HepG2 (cell line): Measurements from ENCODE around the gene BICDL2. TPM values are rescaled to one million over a fixed set of nuclear protein-coding genes. Genes with fewer than 3 reads are reported as not detected.
A peak's percentile ranks its signal among the peaks of the same experiment; 100 is the strongest.

Source experiments
- ARHGAP35 ChIP-seq: sonication (generic); formaldehyde crosslinking; IDR thresholded peaks from 2 replicates; pipeline ENCODE4 v1.9.0; 2022; ENCODE audit warnings: mild to moderate bottlenecking, inconsistent platforms, moderate library complexity, missing genetic modification reagents, borderline replicate concordance
- ATF7 ChIP-seq, 2 experiments: fragments of 450-650 bp in 1 of 2; sonication (generic) in 1 of 2; formaldehyde crosslinking in 1 of 2; IDR thresholded peaks; 2 replicates each; pipeline versions ENCODE4 v1.4.0 to v1.6.1; 2016 to 2020; ENCODE audit warnings: antibody characterized with exemption in 1 of 2, mild to moderate bottlenecking in 1 of 2, missing genetic modification reagents in 1 of 2
- CHD2 ChIP-seq: IDR thresholded peaks from 2 replicates; pipeline ENCODE4 v1.6.1; 2011; ENCODE audit warnings: low read depth, low read length, improper control_type of control experiment
- FOXP1 ChIP-seq, 2 experiments: fragments of 450-650 bp in 1 of 2; IDR thresholded peaks; 2 replicates each; pipeline ENCODE4 v1.6.1; 2017 to 2018; ENCODE audit warnings: antibody characterized with exemption in 1 of 2
- FUBP1 ChIP-seq: sonication (generic); formaldehyde crosslinking; IDR thresholded peaks from 2 replicates; pipeline ENCODE4 v1.5.1; 2020; ENCODE audit warnings: missing genetic modification reagents, mild to moderate bottlenecking, borderline replicate concordance
- HNRNPUL1 ChIP-seq: fragments of 200-400 bp; formaldehyde crosslinking; IDR thresholded peaks from 2 replicates; pipeline ENCODE4 v1.6.1; 2017; ENCODE audit warnings: low read depth, mild to moderate bottlenecking, low read length, moderate library complexity
- KDM6A ChIP-seq: IDR thresholded peaks from 2 replicates; pipeline ENCODE4 v1.6.1; 2016; ENCODE audit warnings: low read depth
- MAFF ChIP-seq: IDR thresholded peaks from 2 replicates; pipeline ENCODE4 v1.6.1; 2011; ENCODE audit warnings: low read depth, low read length, improper control_type of control experiment
- MED8 ChIP-seq: sonication (generic); formaldehyde crosslinking; IDR thresholded peaks from 2 replicates; pipeline ENCODE4 v1.8.1; 2023; ENCODE audit warnings: mild to moderate bottlenecking, missing genetic modification reagents; ENCODE audit not compliant: insufficient replicate concordance
- MYC ChIP-seq: sonication (generic); formaldehyde crosslinking; IDR thresholded peaks from 2 replicates; pipeline ENCODE4 v1.9.0; 2021; ENCODE audit warnings: missing genetic modification reagents, borderline replicate concordance
- PCBP2 ChIP-seq: fragments of 200-400 bp; formaldehyde crosslinking; optimal IDR thresholded peaks from 2 replicates; pipeline ENCODE3; 2018; ENCODE audit warnings: low read length, low read depth; ENCODE audit not compliant: poor library complexity, severe bottlenecking
- TBX2 ChIP-seq: sonication (generic); formaldehyde crosslinking; IDR thresholded peaks from 2 replicates; pipeline ENCODE4 v1.5.0; 2020; ENCODE audit warnings: missing genetic modification reagents, mild to moderate bottlenecking, borderline replicate concordance
- ZFYVE20 ChIP-seq: sonication (generic); formaldehyde crosslinking; IDR thresholded peaks from 2 replicates; pipeline ENCODE4 v1.8.0; 2023; ENCODE audit warnings: low read depth, mild to moderate bottlenecking, moderate library complexity, missing genetic modification reagents, borderline replicate concordance
- ZNF160 ChIP-seq: sonication (generic); formaldehyde crosslinking; IDR thresholded peaks from 2 replicates; pipeline ENCODE4 v1.8.0; 2022; ENCODE audit warnings: mild to moderate bottlenecking, inconsistent platforms, missing genetic modification reagents
- ZNF558 ChIP-seq: sonication (generic); formaldehyde crosslinking; IDR thresholded peaks from 2 replicates; pipeline ENCODE4 v1.9.0; 2022; ENCODE audit warnings: mild to moderate bottlenecking, missing genetic modification reagents, borderline replicate concordance
- ZNF629 ChIP-seq: sonication (generic); formaldehyde crosslinking; conservative IDR thresholded peaks from 2 replicates; pipeline ENCODE4 v1.5.0; 2020; ENCODE audit warnings: missing genetic modification reagents
- polyA plus RNA-seq, 8 experiments: library from polyadenylated mRNA; depleted of rRNA in 3 of 8; stranded (reverse) in 7 of 8; unstranded in 1 of 8; fragments of >200 nt; fragmentation: Illumina TruSeq in 4 of 8; extraction: Trizol in 4 of 8; gene quantifications; 2 replicates each; pipeline versions ENCODE4 v1.2.1 to v1.2.3, GENCODE V29; 2011 to 2016; ENCODE audit warnings: low read depth in 4 of 8, missing spikeins in 1 of 8, mixed read lengths in 1 of 8; ENCODE audit not compliant: insufficient read depth in 1 of 8
- total RNA-seq, 5 experiments: library from RNA; depleted of rRNA; stranded (reverse); fragments of >200 nt; fragmentation: Illumina TruSeq; extraction: Trizol; gene quantifications; 2 replicates each; pipeline ENCODE4 v1.2.3, GENCODE V29; 2016; ENCODE audit warnings: low read depth in 1 of 5
- TF ChIP-seq, protein P1 (sequence below): sonication (generic); formaldehyde crosslinking; IDR thresholded peaks from 2 replicates; pipeline ENCODE4 v1.5.0; 2020; ENCODE audit warnings: mild to moderate bottlenecking, missing genetic modification reagents
- TF ChIP-seq, protein P2 (sequence below): sonication (generic); formaldehyde crosslinking; IDR thresholded peaks from 2 replicates; pipeline ENCODE4 v1.4.0; 2020; ENCODE audit warnings: missing genetic modification reagents, mild to moderate bottlenecking, borderline replicate concordance
- TF ChIP-seq, protein P3 (sequence below): sonication (generic); formaldehyde crosslinking; IDR thresholded peaks from 2 replicates; pipeline ENCODE4 v1.9.0; 2021; ENCODE audit warnings: missing genetic modification reagents, borderline replicate concordance

Gene BICDL2
- total and polyA plus RNA-seq, 2 of the 13 experiments (the other 11 are each of a cell fraction or from before 2014, with no cell fraction given): 0.12 TPM; not detected in 1

- no peak; the same call in none of the 2 replicates for TF ChIP-seq KDM6A (CRISPR knock-in tag)
- TF ChIP-seq TBX2 (CRISPR knock-in tag): peak; percentile 67
- TF ChIP-seq MYC (CRISPR knock-in tag): peak; percentile 76; the same call in 1 of the 2 replicates
- 0 out of 2 replicates have a peak, but pooled peaks have one; percentile 28 for TF ChIP-seq ARHGAP35 (CRISPR knock-in tag)
- TF ChIP-seq FUBP1 (CRISPR knock-in tag): no peak
- no peak for TF ChIP-seq ZFYVE20 (CRISPR knock-in tag)
- no peak for TF ChIP-seq MAFF
- TF ChIP-seq ZNF160 (CRISPR knock-in tag): 0 out of 2 replicates have a peak, but pooled peaks have one; percentile 57
- no peak for TF ChIP-seq MED8
- no peak; the same call in 1 of the 2 replicates for TF ChIP-seq ZNF629 (CRISPR knock-in tag)
- peak; percentile 75 for TF ChIP-seq ATF7 (IDR thresholded peaks at IDR 0.05)
- TF ChIP-seq ATF7 (CRISPR knock-in tag; IDR thresholded peaks at IDR 0.05): peak; percentile 99
- TF ChIP-seq, protein P1, sequence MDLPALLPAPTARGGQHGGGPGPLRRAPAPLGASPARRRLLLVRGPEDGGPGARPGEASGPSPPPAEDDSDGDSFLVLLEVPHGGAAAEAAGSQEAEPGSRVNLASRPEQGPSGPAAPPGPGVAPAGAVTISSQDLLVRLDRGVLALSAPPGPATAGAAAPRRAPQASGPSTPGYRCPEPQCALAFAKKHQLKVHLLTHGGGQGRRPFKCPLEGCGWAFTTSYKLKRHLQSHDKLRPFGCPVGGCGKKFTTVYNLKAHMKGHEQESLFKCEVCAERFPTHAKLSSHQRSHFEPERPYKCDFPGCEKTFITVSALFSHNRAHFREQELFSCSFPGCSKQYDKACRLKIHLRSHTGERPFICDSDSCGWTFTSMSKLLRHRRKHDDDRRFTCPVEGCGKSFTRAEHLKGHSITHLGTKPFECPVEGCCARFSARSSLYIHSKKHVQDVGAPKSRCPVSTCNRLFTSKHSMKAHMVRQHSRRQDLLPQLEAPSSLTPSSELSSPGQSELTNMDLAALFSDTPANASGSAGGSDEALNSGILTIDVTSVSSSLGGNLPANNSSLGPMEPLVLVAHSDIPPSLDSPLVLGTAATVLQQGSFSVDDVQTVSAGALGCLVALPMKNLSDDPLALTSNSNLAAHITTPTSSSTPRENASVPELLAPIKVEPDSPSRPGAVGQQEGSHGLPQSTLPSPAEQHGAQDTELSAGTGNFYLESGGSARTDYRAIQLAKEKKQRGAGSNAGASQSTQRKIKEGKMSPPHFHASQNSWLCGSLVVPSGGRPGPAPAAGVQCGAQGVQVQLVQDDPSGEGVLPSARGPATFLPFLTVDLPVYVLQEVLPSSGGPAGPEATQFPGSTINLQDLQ (CRISPR knock-in tag): no peak
- peak; percentile 26; the same call in 1 of the 2 replicates for TF ChIP-seq ZNF558
- TF ChIP-seq FOXP1 (IDR thresholded peaks at IDR 0.05): no peak
- TF ChIP-seq FOXP1 (CRISPR knock-in tag; IDR thresholded peaks at IDR 0.05): peak; percentile 53
- TF ChIP-seq, protein P2, sequence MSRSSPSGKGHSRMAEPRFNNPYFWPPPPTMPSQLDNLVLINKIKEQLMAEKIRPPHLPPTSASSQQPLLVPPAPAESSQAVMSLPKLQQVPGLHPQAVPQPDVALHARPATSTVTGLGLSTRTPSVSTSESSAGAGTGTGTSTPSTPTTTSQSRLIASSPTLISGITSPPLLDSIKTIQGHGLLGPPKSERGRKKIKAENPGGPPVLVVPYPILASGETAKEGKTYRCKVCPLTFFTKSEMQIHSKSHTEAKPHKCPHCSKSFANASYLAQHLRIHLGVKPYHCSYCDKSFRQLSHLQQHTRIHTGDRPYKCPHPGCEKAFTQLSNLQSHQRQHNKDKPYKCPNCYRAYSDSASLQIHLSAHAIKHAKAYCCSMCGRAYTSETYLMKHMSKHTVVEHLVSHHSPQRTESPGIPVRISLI (CRISPR knock-in tag): no peak
- no peak for TF ChIP-seq HNRNPUL1
- TF ChIP-seq CHD2: no peak
- no peak for TF ChIP-seq PCBP2
- TF ChIP-seq, protein P3, sequence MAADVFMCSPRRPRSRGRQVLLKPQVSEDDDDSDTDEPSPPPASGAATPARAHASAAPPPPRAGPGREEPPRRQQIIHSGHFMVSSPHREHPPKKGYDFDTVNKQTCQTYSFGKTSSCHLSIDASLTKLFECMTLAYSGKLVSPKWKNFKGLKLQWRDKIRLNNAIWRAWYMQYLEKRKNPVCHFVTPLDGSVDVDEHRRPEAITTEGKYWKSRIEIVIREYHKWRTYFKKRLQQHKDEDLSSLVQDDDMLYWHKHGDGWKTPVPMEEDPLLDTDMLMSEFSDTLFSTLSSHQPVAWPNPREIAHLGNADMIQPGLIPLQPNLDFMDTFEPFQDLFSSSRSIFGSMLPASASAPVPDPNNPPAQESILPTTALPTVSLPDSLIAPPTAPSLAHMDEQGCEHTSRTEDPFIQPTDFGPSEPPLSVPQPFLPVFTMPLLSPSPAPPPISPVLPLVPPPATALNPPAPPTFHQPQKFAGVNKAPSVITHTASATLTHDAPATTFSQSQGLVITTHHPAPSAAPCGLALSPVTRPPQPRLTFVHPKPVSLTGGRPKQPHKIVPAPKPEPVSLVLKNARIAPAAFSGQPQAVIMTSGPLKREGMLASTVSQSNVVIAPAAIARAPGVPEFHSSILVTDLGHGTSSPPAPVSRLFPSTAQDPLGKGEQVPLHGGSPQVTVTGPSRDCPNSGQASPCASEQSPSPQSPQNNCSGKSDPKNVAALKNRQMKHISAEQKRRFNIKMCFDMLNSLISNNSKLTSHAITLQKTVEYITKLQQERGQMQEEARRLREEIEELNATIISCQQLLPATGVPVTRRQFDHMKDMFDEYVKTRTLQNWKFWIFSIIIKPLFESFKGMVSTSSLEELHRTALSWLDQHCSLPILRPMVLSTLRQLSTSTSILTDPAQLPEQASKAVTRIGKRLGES: no peak
Measured at GRCh38 chr16:3020604-3021448, 15.9 kb downstream of the BICDL2 start (continued).
